HG03442 (cell line): ENCODE results near the gene CLN3.
"Not testable (repeated sequence)": the region's sequence is repeated elsewhere in the genome, so short reads cannot be mapped to it uniquely, and the experiment has no call there.

ENCODE experiments used
- ATAC-seq: cut with Tn5 transposase; IDR thresholded peaks from one replicate; pipeline ENCODE4 v1.9.1; 2021; ENCODE audit warnings: mild to moderate bottlenecking, moderate library complexity; ENCODE audit not compliant: unreplicated experiment

Gene CLN3

DNA sequence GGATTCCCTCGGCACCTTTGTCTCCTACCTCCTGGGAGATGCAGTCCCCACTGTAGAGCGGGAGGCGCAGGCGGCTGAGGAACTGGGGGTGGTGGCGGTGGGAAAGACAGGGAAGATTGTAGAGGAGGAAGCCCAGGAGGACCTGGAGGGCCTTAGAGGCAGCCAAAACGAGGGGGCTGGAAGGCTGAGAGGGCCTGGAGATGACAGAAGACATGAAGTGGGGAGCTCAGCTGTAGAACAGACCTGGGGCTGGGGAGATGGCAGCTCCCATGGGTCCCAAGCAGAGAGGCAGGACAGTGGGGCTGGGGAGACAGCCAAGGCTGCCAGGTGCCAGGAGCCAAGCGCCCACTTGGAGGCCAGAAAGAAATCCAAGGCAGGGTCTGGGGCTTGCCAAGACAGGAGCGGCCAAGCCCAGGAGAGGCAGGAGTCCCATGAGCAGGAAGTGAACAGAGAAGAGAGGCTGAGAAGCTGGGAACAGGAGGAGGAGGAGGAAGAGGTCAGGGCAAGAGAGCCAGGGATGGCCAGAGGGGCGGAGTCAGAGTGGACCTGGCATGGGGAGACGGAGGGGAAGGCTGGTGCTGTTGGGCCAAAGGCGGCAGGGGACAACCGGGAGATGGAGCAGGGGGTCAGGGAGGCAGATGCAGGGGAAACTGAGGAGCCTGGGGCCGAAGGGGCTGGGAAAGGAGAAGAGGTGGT, 3.4 kb upstream of the CLN3 start:
- ATAC-seq: no peak

DNA sequence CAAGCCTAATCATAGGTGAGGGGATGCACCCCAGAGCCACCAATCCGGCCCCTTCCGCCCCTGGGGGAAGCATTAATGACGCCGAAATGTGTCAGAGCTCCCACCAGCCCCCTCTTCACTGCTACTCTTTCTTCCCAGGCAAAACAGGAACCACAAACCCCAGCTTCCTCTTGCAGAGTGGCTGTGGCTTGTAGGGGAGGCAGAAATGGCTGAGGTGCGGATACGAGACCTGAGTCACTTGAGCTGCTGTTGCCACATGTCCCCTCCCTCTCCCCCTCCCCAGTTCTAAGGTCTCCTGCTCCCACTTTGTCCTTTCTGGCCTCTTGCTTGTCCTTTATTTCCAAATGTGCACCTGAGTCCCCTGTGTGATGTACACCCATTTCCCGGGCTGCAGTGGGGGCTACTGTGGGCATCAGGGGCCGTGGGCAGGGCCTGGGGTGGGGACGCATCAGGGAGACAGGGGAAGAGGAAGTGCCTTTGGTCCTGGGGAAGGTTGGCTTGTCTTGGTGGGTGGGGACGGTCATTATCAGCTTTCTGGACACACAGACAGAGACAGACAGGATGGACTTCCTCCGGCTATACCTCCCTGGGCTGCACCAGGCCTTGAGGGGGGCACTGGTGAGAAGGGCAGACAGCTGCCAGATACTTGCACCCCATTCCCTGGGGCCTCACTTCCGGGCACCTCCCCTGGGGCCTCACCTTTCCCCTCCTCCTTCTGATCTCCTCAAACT, 2.4 kb upstream of the CLN3 start, which contains the start of gene APOBR:
Gene APOBR, plus strand, starts transcription at position 523 of the 731 bp plus-strand sequence. Its CDS starts 39 bp downstream, at position 562.
- peak; percentile 38 for ATAC-seq

DNA sequence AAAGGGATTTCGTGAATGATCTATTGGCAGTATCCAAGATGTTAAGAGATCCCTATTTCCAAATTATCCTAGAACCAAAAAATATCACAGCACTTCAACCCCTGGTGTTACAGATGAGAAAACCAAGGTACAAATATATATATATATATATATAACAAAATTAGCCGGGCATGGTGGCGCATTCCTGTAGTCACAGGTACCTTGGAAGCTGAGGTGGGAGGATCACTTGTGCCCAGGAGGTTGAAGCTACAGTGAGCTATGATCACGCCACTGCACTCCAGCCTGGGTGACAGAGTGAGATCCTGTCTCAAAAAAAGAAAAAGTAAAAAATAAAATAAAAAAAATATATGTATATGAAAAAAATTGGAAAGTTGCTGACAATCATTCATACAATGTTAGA, 637 bp upstream of the CLN3 start:
- ATAC-seq: no peak

- peak; percentile 9 for ATAC-seq
Observed at GRCh38 chr16:28491230-28491969, 474 bp downstream of the CLN3 start.

DNA sequence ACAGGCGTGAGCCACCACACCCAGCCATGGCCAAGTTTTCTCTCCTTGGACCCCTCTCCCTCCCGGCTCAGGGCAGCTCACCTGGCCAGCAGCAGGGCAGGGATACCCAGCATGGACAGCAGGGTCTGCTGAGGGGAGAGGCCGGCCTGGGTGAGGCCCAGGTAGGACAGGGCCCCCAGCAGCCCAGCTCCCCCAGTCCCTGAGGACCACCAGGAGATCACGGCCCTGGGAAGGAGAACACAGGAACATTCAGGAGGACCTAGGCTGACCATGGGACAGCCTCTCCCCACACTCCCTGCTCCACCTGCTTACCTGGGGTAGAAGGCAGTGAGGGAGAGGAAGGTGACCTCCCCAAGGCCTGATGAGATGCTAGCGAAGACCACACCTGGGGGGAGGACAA, 5.6 kb downstream of the CLN3 start:
- ATAC-seq: no peak

DNA sequence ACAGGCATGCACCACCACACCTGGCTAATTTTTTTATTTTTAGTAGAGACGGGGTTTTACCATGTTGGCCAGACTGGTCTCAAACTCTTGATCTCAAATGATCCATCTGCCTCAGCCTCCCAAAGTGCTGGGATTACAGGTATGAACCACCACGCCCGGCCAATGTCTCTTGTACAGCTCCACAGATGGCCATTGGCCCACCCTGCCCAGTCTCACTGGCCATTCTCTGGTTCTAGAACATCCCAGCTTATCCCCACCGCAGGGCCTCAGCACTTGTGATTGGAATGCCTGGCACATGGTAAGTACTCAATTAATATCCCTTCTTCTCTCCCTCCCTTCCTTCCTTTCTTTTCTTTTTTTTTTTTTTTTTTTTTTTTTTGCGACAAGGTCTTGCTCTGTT, 8.5 kb downstream of the CLN3 start:
- not testable (repeated sequence) for ATAC-seq

- no peak for ATAC-seq
Observed at GRCh38 chr16:28482026-28482425, 9.8 kb downstream of the CLN3 start.

- ATAC-seq: no peak
Observed at GRCh38 chr16:28478506-28479180, 13.2 kb downstream of the CLN3 start.

GRCh38 chr16:28477311-28477920, 14.5 kb downstream of the CLN3 start:
- ATAC-seq: no peak

- ATAC-seq: no peak
Observed at GRCh38 chr16:28475221-28475620, 16.7 kb downstream of the CLN3 start.

DNA sequence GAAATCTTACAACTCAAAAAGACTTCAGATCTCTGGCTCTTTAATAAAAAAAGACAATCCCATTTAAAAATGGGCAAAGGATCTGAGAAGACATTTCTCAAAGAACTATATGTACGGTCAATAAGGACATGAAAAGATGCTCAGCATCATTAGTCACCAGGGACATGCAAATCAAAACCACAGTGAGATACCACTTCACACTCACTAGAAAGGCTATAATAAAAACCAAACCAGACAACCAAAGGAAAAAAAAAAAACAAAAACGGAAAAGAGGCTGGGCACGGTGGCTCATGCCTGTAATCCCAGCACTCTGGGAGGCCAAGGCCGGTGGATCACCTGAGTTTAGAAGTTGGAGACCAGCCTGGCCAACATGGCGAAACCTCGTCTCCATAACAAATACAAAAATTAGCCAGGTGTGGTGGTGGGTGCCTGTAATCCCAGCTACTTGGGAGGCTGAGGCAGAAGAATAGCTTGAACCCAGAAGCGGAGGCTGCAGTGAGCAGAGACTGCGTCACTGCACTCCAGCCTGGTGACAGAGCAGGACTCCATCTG, 18.1 kb downstream of the CLN3 start:
- ATAC-seq: no peak

GRCh38 chr16:28447081-28447480, 44.8 kb downstream of the CLN3 start:
- ATAC-seq: not testable (repeated sequence)

GRCh38 chr16:28446388-28446787, 45.5 kb downstream of the CLN3 start:
- ATAC-seq: not testable (repeated sequence)

DNA sequence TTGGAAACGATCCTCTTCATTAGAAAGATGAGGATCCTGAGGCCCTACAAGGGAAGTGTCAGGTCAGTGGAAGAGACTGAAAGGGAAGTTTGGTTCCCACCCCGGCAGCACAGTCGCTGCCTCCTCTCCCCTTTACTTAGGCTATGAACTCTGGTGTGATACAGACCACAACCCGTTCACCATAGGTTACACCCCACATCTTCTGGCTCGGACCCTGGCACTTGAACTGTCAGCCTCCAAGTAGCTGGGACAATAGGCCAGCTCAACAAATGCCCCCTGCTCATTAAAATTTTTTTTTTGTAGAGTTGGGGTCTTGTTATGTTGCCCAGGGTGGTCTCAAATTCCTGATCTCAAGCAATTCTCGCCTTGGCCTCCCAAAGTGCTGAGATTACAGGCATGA, 47.9 kb downstream of the CLN3 start:
- not testable (repeated sequence) for ATAC-seq

DNA sequence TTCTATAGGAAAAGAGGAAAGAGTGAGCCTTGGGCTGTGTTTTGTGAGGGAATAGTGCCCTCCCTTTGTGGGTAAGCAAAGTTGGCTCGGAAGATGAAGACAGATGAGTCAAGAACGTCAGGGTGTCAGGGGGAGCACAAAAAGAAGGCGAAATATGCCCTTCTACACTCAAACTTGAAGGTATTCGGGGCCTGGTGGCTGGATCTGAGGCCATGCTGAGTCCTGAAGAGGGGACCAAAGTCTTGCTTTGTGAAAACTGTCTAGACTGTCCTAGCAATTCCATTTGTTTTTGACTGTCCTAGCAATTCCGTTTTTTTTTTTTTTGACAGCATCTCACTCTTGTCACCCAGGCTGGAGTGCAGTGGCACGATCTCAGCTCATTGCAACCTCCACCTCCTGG, 53.0 kb downstream of the CLN3 start:
- not testable (repeated sequence) for ATAC-seq

DNA sequence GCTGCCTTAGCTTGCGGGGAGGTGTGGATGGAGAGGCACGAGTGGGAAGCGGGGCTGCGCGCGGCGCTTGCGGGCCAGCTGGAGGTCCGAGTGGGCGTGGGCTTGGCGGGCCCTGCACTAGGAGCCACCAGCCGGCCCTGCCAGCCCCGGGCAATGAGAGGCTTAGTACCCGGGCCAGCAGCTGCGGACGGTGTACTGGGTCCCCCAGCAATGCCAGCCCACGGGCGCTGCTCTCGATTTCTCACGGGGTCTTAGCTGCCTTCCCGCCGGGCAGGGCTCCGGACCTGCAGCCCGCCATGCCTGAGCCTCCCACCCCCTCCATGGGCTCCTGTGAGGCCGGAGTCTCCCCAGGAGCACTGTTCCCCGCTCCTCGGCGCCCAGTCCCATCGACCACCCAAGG, 56.5 kb downstream of the CLN3 start:
- not testable (repeated sequence) for ATAC-seq
